HG02970 (cell line): ENCODE data around the gene PTOV1.
A peak's percentile ranks its signal among the peaks of the same experiment; 100 is the strongest.
"Not testable (repeated sequence)": the region's sequence is repeated elsewhere in the genome, so short reads cannot be mapped to it uniquely, and the experiment has no call there.

Experiments
- ATAC-seq: cut with Tn5 transposase; IDR thresholded peaks from one replicate; pipeline ENCODE4 v1.9.1; 2021; ENCODE audit warnings: mild to moderate bottlenecking, moderate library complexity, moderate number of reproducible peaks; ENCODE audit not compliant: unreplicated experiment, low FRiP score

PTOV1 gene

GRCh38 chr19:49817964-49818648 lies 32.9 kb upstream of the PTOV1 start, which contains the start of gene MED25:
Gene MED25, plus strand, starts transcription at chr19:49818289. Its CDS starts 53 bp downstream, at chr19:49818342.
- peak; percentile 79 for ATAC-seq

- ATAC-seq, result no peak
Measured at GRCh38 chr19:49818649-49819370, 32.1 kb upstream of the PTOV1 start.

- ATAC-seq, result not testable (repeated sequence)
Measured at GRCh38 chr19:49819452-49820115, 31.4 kb upstream of the PTOV1 start.

- no peak for ATAC-seq
Measured at GRCh38 chr19:49820125-49820524, 30.8 kb upstream of the PTOV1 start.

- no peak for ATAC-seq
Measured at GRCh38 chr19:49823472-49823871, 27.5 kb upstream of the PTOV1 start.

- no peak for ATAC-seq
Measured at GRCh38 chr19:49824662-49825061, 26.3 kb upstream of the PTOV1 start.

GRCh38 chr19:49827034-49827433 lies 23.9 kb upstream of the PTOV1 start:
- no peak for ATAC-seq

- ATAC-seq, result no peak
Measured at GRCh38 chr19:49829200-49829599, 21.8 kb upstream of the PTOV1 start.

GRCh38 chr19:49829721-49830120 lies 21.2 kb upstream of the PTOV1 start:
- ATAC-seq, result no peak

- no peak for ATAC-seq
Measured at GRCh38 chr19:49830766-49831165, 20.2 kb upstream of the PTOV1 start.

- no peak for ATAC-seq
Measured at GRCh38 chr19:49831592-49831991, 19.4 kb upstream of the PTOV1 start.

GRCh38 chr19:49832556-49832955 lies 18.4 kb upstream of the PTOV1 start:
- ATAC-seq, result no peak

GRCh38 chr19:49833599-49833998 lies 17.4 kb upstream of the PTOV1 start:
- ATAC-seq, result no peak

GRCh38 chr19:49835562-49835961 lies 15.4 kb upstream of the PTOV1 start:
- ATAC-seq, result no peak

- no peak for ATAC-seq
Measured at GRCh38 chr19:49836176-49837008, 14.6 kb upstream of the PTOV1 start.

GRCh38 chr19:49837009-49837310 lies 14.0 kb upstream of the PTOV1 start:
- ATAC-seq, result no peak

- ATAC-seq, result no peak
Measured at GRCh38 chr19:49837425-49837824, 13.5 kb upstream of the PTOV1 start.

- no peak for ATAC-seq
Measured at GRCh38 chr19:49838885-49839588, 11.9 kb upstream of the PTOV1 start.

GRCh38 chr19:49839713-49840112 lies 11.2 kb upstream of the PTOV1 start:
- no peak for ATAC-seq

- ATAC-seq, result no peak
Measured at GRCh38 chr19:49840321-49840720, 10.6 kb upstream of the PTOV1 start.
